RWPE1 (cell line): ENCODE data around the gene KCNT2.
A peak's percentile ranks its signal among the peaks of the same experiment; 100 is the strongest.

Source experiments
- CTCF ChIA-PET: fragments of 350-600 bp; sonication (Branson Sonifier 250); formaldehyde crosslinking; extraction: SDS; loops from one replicate; lab custom pipeline; 2021; lab: Yijun Ruan, JAX
- POLR2A ChIA-PET: fragments of 400-600 bp; formaldehyde crosslinking; extraction: SDS; loops from one replicate; lab custom pipeline; 2020; ENCODE audit warnings: antibody characterized with exemption; ENCODE audit not compliant: low non-redundant PET; lab: Yijun Ruan, JAX
- DNase-seq: peaks from one replicate; pipeline ENCODE4 v3.0.0; 2012; ENCODE audit warnings: low spot score
- H3K27ac ChIP-seq: fragments of 450-650 bp; 2 replicates; pipeline ENCODE4 v1.5.1; 2017
- CTCF ChIP-seq: fragments of 450-650 bp; conservative IDR thresholded peaks from 2 replicates; pipeline ENCODE4 v1.5.1; 2017; ENCODE audit warnings: low read depth, mild to moderate bottlenecking

KCNT2 gene

DNA sequence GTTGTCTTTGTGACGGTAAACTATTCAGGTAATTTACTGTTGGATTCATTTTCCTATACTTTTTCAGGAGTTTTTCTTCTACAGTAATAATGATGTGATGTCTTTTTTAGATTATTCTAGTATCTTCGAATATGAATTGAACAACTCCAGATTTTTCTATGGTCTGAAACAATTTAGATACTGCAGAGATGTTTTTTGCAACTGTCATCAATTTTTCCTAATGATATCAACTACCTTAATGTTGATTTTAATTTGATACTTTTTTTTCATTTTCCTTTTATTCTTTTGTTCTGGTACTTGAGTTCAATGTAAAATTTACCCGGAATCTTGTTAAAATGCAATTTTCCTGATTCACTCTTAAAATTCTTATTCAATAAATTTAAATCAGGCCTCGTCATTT lies 110.4 kb downstream of the KCNT2 start:
- TF ChIP-seq CTCF = no peak
- no peak for DNase-seq
- no peak overlapping the region for H3K27ac ChIP-seq
- CTCF ChIA-PET = no interaction called here
- POLR2A ChIA-PET = no interaction called here

GRCh38 chr1:196494766-196495165 lies 113.5 kb downstream of the KCNT2 start:
- TF ChIP-seq CTCF = no peak
- CTCF ChIA-PET = interaction anchor here (0.6 kb wide), 1 partner anchor 19 kb away, joined by 3 read pairs; no protein-coding TSS in a partner anchor
- POLR2A ChIA-PET = no interaction called here
- no peak for DNase-seq
- no peak overlapping the region for H3K27ac ChIP-seq

GRCh38 chr1:196493881-196494280 lies 114.4 kb downstream of the KCNT2 start:
- ChIA-PET POLR2A (no interaction called here), CTCF (interaction anchor here (0.6 kb wide), 1 partner anchor 86 kb away, joined by 4 read pairs; no protein-coding TSS in a partner anchor)
- no peak for DNase-seq
- TF ChIP-seq CTCF = no peak
- H3K27ac ChIP-seq = no peak overlapping the region

GRCh38 chr1:196488579-196488978 lies 119.7 kb downstream of the KCNT2 start:
- POLR2A ChIA-PET = no interaction called here
- no peak overlapping the region for H3K27ac ChIP-seq
- TF ChIP-seq CTCF = no peak
- CTCF ChIA-PET = interaction anchor here (0.6 kb wide), 1 partner anchor 19 kb away, joined by 5 read pairs; no protein-coding TSS in a partner anchor
- DNase-seq = no peak

- POLR2A ChIA-PET = no interaction called here
- DNase-seq = no peak
- no peak for TF ChIP-seq CTCF
- no peak overlapping the region for H3K27ac ChIP-seq
- CTCF ChIA-PET = interaction anchor here (0.6 to 0.7 kb wide), 2 partner anchors 25 to 136 kb away, joined by 3 read pairs; no protein-coding TSS in a partner anchor
Measured at GRCh38 chr1:196486346-196486745, 121.9 kb downstream of the KCNT2 start.

DNA sequence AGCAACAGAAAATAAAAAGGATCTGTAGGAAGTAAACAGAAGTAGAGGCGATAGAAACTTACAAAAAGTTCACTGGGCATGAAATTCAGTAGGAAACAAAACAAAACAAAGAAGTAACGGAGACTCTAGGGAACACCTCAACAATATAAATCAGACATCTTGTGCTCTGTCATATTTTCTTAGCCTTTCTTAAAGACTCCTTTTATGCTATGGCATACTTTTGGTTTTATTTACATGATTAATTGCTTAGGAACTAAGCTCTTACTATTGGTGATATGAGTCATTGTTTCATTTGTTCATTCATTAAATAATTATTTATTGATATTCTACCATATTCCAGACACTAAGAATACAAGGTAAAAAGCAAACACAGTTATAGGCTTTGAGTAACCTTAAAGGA lies 126.6 kb downstream of the KCNT2 start:
- TF ChIP-seq CTCF = no peak
- ChIA-PET POLR2A (no interaction called here), CTCF (interaction anchor here (0.6 kb wide), 1 partner anchor 551 kb away, joined by 5 read pairs; no protein-coding TSS in a partner anchor)
- H3K27ac ChIP-seq = no peak overlapping the region
- DNase-seq = peak; percentile 7
